Ovary (tissue), 3 donors: ENCODE measurements around the gene RPS15.

ENCODE experiments used
- EP300 ChIP-seq: sonication (generic); formaldehyde crosslinking; IDR thresholded peaks from one replicate; pipeline ENCODE4 v1.6.1; 2017; ENCODE audit warnings: antibody characterized with exemption
- POLR2A ChIP-seq: fragments of 450-650 bp; IDR thresholded peaks from one replicate; pipeline ENCODE4 v1.6.1; 2017; ENCODE audit warnings: antibody characterized with exemption, mild to moderate bottlenecking, moderate library complexity
- TF ChIP-seq, protein P1 (sequence below), 3 donors: fragments of 450-650 bp in 2 of 3; fragments of 200-600 bp in 1 of 3; IDR thresholded peaks; one replicate each; pipeline versions ENCODE4 v1.5.1 to v1.8.0; 2016 to 2022; ENCODE audit warnings: antibody characterized with exemption in 3 of 3, mild to moderate bottlenecking in 1 of 3
- donor health status: DM: no; HTN: no; CAD: no.

DNA sequence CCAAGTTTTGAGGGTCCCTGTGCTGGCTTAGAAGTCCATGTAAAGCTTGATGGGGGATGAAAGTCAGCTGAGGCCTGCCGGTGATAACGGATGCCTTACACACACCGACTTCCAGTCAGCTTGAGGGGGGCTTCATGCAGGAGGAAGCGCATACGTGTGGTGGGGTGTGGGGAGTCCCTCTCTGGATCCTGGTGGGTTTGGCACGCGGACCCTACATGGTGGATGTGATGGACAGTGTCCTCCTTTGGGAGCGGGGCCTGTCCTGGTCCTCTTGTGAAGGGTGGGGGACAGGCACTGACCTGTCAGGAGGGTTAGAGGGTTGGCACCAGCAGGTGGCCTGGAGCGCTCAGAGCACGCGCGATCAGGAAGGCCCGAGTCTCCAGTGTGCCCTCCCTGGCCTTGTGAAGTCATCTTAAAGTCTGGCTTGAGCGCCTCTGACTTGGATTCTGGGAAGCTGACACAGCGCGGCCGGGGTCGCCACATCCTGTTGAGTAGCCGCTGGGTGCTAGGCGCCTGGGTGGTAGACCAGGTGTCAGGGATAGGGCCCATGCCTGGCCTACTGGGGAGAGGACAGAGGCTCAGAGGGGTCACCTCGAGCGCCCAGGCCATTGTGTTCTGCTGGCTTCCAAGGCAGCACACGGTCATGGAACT is 27.9 kb upstream of the RPS15 start:
- TF ChIP-seq, protein P1, sequence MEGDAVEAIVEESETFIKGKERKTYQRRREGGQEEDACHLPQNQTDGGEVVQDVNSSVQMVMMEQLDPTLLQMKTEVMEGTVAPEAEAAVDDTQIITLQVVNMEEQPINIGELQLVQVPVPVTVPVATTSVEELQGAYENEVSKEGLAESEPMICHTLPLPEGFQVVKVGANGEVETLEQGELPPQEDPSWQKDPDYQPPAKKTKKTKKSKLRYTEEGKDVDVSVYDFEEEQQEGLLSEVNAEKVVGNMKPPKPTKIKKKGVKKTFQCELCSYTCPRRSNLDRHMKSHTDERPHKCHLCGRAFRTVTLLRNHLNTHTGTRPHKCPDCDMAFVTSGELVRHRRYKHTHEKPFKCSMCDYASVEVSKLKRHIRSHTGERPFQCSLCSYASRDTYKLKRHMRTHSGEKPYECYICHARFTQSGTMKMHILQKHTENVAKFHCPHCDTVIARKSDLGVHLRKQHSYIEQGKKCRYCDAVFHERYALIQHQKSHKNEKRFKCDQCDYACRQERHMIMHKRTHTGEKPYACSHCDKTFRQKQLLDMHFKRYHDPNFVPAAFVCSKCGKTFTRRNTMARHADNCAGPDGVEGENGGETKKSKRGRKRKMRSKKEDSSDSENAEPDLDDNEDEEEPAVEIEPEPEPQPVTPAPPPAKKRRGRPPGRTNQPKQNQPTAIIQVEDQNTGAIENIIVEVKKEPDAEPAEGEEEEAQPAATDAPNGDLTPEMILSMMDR (IDR thresholded peaks at IDR 0.05), result no peak
- TF ChIP-seq POLR2A (no peak), EP300 (no peak)
